ELR (cell line): ENCODE measurements around the gene PECR.
"Not testable (repeated sequence)": the region's sequence is repeated elsewhere in the genome, so short reads cannot be mapped to it uniquely, and the experiment has no call there.

Experiments used
- DNase-seq: peaks from one replicate; pipeline ENCODE4 v3.0.0-alpha.2; 2015; ENCODE audit warnings: low read depth

The PECR gene

GRCh38 chr2:216104691-216105090, 23.1 kb upstream of the PECR start:
- no peak for DNase-seq

- DNase-seq = no peak
Observed at GRCh38 chr2:216103213-216103612, 21.6 kb upstream of the PECR start.

GRCh38 chr2:216101109-216101508, 19.5 kb upstream of the PECR start:
- DNase-seq = no peak

GRCh38 chr2:216098421-216099334, 17.1 kb upstream of the PECR start:
- no peak for DNase-seq

GRCh38 chr2:216094701-216095100, 13.1 kb upstream of the PECR start:
- DNase-seq = no peak

GRCh38 chr2:216092646-216093045, 11.0 kb upstream of the PECR start:
- DNase-seq = no peak

GRCh38 chr2:216090369-216090786, 8.8 kb upstream of the PECR start:
- DNase-seq = no peak

- no peak for DNase-seq
Observed at GRCh38 chr2:216086207-216086893, 4.7 kb upstream of the PECR start.

- no peak for DNase-seq
Observed at GRCh38 chr2:216084547-216084946, 2.9 kb upstream of the PECR start.

- peak; percentile 67 for DNase-seq
Observed at GRCh38 chr2:216083464-216084281, 2.1 kb upstream of the PECR start.

- no peak for DNase-seq
Observed at GRCh38 chr2:216082805-216083204, 1.2 kb upstream of the PECR start.

GRCh38 chr2:216082117-216082711, 605 bp upstream of the PECR start:
- peak; percentile 16 for DNase-seq

- no peak for DNase-seq
Observed at GRCh38 chr2:216081012-216081411, 597 bp downstream of the PECR start.

GRCh38 chr2:216080048-216080447, 1.6 kb downstream of the PECR start:
- DNase-seq = not testable (repeated sequence)

- no peak for DNase-seq
Observed at GRCh38 chr2:216078776-216079175, 2.8 kb downstream of the PECR start.

- no peak for DNase-seq
Observed at GRCh38 chr2:216075510-216076485, 5.8 kb downstream of the PECR start.

GRCh38 chr2:216074794-216075193, 6.8 kb downstream of the PECR start:
- peak; percentile 24 for DNase-seq

- DNase-seq = no peak
Observed at GRCh38 chr2:216074380-216074779, 7.2 kb downstream of the PECR start.

GRCh38 chr2:216073773-216074172, 7.8 kb downstream of the PECR start:
- DNase-seq = no peak

- DNase-seq = no peak
Observed at GRCh38 chr2:216072473-216072872, 9.1 kb downstream of the PECR start.
